GM19240 (cell line): ENCODE measurements around the gene TXLNA.
A peak's percentile ranks its signal among the peaks of the same experiment; 100 is the strongest.
"Not testable (repeated sequence)": the region's sequence is repeated elsewhere in the genome, so short reads cannot be mapped to it uniquely, and the experiment has no call there.

ENCODE experiments used
- DNase-seq: peaks from one replicate; pipeline ENCODE4 v3.0.0; 2011; ENCODE audit warnings: low spot score; ENCODE audit not compliant: insufficient read length

The TXLNA gene

DNA sequence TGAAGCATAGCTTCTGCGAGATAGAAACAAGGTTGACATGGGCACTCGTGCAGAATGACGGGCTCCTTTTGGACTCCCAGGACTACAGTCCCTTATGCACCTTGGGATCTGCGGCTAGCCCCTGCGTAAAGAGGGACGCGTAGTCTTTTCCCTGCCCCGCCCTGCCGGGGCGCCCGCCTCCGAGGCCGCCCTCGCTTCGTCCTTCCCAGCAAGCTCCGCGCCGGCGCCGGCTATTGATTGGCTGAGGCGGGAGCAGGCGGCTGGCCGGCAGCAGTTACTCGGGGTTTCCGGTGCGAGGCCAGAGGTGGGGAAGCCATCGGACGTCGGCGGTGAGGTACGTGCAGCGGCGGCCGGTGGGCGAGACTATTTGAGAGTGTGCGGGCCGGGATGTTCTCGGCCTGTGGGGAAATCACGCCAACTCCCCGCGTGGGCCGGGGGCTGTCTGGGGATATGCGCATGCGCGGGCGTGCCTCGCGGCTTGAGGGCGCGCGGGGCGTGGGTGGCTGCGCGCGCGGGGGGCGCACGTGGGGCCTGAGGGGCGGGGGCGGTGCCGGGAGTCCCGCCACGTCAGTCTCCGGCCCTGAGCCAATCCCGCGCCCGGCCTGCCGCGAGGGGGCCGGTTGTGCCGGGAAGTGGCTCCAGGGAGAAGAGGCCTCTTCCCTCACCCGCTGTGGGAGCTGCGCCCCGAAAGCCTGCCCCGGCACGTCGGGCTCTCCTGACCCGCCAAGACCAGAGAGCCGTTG lies at the start of gene TXLNA:
Gene TXLNA (plus strand): TSS at position 233 of the 743 bp plus-strand sequence. CDS start 671 bp downstream, outside the sequence.
- DNase-seq, result peak; percentile 97

- DNase-seq, result not testable (repeated sequence)
Observed at GRCh38 chr1:32133950-32134280, 45.6 kb upstream of the TXLNA start.

GRCh38 chr1:32137111-32137510 lies 42.4 kb upstream of the TXLNA start:
- DNase-seq, result no peak

GRCh38 chr1:32138965-32139364 lies 40.5 kb upstream of the TXLNA start:
- DNase-seq, result no peak

GRCh38 chr1:32142446-32143301 lies 36.8 kb upstream of the TXLNA start:
- no peak for DNase-seq

GRCh38 chr1:32143302-32143695 lies 36.2 kb upstream of the TXLNA start:
- DNase-seq, result not testable (repeated sequence)

DNA sequence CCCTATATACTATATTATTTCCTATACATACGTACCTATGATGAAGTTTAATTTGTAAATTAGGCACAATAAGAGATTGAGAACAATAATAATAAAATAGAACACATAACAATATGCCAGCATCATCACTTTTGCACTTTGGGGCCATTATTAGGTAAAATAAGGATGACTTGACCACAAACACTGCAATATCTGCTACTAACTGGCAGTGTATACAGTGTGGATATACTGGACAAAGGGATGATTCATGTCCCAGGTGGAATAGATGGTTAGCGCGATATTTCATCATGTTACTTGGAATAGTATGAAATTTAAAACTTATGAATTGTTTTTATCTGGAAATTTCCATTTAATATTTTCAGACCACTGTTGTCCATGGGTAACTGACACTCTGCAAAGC lies 35.4 kb upstream of the TXLNA start:
- DNase-seq, result no peak

DNA sequence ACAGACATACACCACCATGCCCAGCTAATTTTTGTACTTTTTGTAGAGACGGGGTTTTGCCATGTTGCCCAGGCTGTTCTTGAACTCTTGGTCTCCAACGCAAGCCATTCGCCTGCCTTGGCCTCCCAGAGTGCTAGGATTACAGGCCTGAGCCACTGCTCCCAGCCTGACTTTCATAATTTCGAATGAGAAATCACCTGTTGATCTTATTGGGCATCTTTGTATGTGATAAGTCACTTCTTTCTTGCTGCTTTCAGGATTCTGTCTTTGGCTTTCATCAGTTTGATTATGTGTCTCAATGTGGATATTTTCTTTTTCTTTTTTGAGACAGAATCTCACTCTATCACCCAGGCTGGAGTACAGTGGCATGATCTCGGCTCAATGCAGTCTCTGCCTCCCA lies 31.7 kb upstream of the TXLNA start:
- not testable (repeated sequence) for DNase-seq

- no peak for DNase-seq
Observed at GRCh38 chr1:32150847-32151246, 28.6 kb upstream of the TXLNA start.

DNA sequence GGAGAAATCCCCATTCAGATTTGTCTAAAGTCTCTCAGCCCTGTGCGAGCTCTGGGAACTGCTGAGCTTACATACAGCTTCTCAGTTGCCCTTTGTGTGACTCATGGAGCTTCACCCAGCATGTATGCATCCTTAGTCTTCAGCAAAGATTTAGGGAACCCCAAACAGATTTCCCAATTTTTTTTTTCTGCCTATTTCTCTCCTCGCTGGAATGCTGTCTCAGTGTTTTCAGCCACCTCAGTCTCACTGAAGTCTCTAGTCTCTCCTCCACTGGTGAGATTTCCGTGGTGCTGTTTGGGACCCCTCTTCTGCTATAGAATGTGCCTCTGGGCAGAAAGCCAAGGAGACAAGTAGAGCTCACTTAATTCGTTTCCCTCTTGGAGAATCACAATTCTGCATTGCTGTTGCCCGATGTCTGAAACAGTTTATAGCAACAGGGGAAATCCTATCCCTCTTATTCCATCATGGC lies 28.1 kb upstream of the TXLNA start:
- DNase-seq, result no peak

GRCh38 chr1:32159189-32159588 lies 20.3 kb upstream of the TXLNA start:
- DNase-seq, result peak; percentile 30

DNA sequence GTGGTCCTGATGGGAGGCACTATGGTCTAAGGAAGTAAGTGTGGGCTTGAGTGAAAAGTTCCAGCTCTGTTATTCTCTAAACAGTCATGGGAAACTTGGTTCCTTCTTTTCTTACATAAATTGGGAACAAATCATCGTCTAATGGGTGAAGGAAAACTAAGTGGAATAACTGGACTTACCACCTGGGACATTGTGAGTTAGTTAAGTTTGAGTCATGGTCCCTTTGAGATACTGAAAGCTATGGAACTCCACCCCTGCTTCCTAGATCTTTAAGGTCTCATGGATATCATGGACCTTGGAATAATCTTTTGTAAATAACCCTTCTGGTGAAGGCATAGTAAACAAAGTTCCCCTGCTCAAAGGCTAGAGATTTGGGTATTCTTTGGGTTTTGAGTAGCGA lies 16.1 kb upstream of the TXLNA start:
- no peak for DNase-seq

DNA sequence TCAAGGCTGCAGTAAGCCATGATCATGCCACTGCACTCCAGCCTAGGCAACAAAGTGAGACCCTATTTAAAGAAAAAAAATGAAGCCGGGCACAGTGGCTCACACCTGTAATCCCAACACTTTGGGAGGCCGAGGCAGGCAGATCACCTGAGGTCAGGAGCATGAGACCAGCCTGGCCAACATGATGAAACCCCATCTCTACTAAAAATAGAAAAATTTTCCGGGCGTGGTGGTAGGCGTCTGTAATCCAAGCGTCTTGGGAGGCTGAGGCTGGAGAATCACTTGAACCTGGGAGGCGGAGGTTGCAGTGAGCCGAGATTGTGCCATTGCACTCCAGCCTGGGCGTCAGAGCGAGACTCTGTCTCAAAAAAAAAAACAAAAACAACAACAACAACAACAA lies 13.8 kb upstream of the TXLNA start:
- not testable (repeated sequence) for DNase-seq

GRCh38 chr1:32170991-32171390 lies 8.5 kb upstream of the TXLNA start:
- no peak for DNase-seq

DNA sequence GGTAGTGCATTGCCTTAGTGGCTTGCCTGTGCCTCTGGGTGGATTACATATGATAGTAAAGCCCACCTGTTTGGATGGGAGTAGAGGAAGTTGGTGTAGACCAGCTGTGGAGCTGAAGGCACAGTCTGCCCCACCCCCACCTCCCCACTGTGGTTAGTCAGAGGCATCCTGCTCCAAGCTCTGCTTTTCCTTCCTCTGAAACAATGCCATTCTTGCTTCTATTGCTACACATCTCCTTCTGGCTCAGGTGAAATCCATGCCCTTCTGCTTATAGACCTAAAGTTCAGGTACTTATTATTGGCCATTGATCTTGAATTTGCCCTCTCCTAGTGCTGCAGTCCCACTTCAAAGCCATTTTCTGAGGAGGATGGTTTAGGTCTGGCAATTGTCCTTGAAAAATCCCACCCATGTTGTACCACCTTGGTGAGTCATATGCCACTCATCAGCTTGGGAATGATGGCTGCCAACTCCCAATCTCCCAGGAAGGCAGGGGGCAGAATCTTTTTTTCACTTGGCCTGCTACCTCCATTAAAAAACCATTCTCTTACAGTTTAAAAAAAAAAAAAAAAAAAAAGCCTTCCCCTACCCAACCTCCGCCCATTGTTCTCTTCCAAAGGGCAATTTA lies 6.7 kb upstream of the TXLNA start:
- DNase-seq, result no peak

- no peak for DNase-seq
Observed at GRCh38 chr1:32178380-32179192, 889 bp upstream of the TXLNA start.

- DNase-seq, result no peak
Observed at GRCh38 chr1:32179193-32179442, 357 bp upstream of the TXLNA start.

GRCh38 chr1:32180186-32181060 lies 948 bp downstream of the TXLNA start:
- no peak for DNase-seq

DNA sequence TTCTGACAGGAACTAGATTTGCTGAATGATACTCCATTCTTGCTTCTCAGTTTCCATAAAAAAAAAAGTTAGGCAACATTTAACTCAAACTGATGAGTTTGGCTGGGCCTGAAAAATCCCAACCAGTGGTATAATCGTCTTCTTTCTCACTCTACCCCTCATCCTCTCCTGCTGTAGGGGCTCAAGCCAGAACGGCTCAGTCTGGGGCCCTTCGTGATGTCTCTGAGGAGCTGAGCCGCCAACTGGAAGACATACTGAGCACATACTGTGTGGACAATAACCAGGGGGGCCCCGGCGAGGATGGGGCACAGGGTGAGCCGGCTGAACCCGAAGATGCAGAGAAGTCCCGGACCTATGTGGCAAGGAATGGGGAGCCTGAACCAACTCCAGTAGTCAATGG lies 1.6 kb downstream of the TXLNA start:
- DNase-seq, result no peak

DNA sequence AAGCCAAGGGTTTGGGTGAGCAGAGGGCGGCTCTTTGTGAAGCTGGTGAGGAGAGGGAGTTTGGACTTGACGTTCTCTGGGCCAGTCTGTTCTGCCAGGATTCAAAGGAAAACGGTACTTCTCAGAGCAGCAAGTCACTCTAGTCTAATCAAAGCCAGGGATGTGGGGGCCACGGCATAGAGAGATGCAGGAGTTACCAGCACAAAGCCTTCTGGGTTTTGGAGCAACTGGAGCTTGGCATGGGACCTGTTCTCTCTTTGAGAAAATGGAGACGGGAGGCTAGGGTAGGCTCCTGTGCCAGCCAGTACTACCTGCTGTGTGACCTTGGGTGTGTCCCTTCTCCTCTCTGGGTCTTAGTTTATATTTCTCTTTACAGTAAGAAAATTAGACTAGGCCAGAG lies 2.1 kb downstream of the TXLNA start:
- DNase-seq, result no peak

DNA sequence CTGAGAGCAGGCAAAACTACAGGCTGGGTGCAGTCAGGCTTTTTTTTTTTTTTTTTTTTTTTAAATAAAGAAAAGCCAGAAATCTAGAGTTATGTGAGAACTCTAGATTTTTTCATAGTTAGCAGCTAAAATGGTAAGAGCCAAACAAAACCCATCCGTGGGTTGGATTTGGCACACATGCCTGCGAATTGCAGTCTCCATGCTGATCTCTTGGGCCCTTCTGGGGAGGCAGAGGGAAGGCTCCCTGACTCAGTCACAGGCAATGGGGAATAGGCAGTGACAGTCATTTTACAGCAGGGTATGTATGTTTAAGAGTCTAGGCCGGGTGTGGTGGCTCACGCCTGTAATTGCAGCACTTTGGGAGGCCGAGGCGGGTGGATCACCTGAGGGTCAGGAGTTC lies 2.6 kb downstream of the TXLNA start:
- no peak for DNase-seq
